Hypothalamus (tissue), 51 donors: ENCODE measurements around the gene TNRC6B.
"Not testable (repeated sequence)": the region's sequence is repeated elsewhere in the genome, so short reads cannot be mapped to it uniquely, and the experiment has no call there.

Source experiments
- DNase-seq, 51 donors: peaks; one replicate each; lab custom pipeline; 2025; lab: John Stamatoyannopoulos, UW

The TNRC6B gene

DNA sequence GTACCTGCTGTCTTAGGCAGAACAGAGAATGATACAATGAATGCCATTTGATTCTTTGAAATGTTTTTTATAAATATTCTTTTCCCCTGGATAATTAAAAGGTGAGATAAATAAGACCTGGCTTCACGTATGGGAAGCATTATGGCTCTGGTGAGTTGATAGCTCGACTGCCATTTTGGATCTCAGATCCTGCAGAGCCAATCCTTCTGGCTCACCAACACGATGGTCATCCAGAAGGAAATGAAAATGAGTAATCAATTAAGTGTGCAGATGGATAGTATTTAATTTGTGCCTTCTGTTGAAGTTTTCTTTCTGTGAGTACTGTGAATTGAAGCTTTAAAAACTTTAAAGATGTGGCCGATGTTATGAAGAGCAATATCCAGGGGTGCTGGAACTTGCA is 2.7 kb downstream of the TNRC6B start:
- no peak for DNase-seq

DNA sequence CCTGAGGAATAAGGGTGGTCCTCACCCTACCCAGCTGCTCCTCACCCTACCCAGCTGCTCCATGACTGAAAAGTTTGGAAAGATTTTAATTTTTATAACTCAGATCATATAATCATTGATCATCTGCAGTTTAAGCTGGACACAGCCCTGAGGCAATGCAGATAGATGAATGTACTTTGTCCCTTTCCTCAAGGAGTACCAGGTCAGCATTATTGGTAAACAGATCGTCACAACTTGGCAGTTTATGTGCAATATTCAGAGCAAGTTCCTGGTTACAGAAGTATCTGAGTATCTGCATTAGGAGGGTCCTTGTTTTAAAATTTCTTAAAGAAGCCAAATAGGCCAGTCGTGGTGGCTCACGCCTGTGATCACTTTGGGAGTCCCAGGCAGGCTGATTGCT is 3.6 kb downstream of the TNRC6B start:
- no peak for DNase-seq

DNA sequence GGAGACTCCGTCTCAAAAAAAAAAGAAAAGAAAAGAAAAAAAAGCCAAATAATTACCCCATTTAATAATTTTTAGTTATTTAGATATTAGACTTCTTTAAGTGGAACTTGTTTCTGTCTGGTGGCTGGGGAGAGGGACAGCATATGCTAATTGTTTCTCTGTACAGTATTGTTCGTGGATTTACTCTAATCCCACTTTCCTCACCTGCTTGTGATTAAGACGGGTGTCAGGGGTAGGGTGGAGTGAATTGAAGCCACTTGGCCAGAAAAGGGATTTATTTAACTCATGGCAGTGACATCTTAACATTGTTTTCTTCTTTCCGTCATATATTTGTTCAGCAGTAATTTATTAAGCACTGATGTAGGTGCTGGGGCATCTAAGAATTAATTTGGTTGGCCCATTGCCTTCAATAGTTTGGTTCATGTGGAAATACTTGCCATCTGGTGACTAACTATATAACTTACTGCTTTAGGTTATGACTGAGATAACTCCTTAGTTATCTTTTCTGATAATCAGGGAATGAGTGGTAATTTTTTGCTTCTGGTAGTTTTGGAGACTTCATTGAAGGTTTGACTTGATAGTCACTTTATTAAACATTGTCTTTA is 4.6 kb downstream of the TNRC6B start:
- DNase-seq, result no peak

DNA sequence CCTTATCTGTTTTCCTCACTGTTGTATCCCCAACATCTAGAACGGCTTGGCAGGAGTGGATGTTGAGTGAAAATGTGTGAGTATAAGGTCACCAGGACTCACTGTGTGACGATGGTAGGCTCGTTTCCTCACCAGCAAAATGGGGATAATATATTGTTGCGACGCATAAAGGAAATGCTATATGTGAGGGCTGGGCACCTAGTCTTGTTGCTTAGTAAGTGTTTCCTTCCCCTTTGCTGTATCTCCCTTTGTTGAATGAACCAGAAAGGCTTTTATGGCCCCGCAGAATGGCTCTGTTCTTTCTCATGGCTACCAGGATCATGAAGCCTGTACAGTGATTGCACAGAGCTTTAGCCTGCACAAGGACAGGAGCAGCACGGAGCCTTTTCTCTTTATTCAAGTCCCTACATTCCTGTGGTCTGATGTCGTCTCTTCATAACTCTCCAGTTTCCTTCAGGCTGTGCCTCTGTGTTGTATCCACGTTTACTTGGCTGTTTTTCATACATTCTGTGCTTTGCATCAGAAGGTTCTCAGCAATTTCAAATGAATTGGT is 5.4 kb downstream of the TNRC6B start:
- no peak for DNase-seq

DNA sequence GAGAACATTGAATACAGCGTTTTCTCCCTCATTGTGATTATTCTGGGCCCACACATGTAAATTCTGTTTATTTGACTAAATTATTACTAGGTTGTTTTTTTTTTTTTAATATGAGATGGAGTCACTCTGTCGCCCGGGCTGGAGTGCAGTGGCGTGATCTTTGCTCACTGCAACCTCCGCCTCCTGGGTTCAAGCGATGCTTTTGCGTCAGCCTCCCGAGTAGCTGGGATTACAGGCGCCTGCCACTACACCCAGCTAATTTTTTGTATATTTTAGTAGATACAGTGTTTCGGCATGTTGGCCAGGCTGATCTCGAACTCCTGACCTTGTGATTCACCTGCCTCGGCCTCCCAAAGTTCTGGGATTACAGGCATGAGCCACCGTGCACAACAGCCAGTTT is 5.9 kb downstream of the TNRC6B start:
- DNase-seq, result not testable (repeated sequence)

DNA sequence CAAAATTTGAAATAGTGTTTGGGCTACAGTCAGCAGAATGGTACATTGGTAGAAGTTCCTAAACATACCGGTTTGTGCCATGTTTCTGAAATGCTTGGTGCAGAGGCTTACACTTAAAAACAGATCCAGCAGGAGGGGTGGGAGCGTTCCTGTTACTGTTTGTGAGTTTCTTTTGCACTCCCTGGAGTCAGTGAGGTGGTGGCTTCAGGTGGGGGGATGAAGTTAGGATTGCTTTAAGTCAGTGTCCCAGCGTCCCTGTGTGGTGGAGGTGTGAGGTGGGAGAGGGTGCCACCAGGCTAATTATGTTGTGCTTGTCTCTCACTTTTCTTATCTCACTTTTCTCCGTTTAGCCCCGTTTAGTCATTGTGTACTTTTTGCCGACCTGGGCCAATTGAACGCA is 9.7 kb downstream of the TNRC6B start:
- DNase-seq, result no peak

DNA sequence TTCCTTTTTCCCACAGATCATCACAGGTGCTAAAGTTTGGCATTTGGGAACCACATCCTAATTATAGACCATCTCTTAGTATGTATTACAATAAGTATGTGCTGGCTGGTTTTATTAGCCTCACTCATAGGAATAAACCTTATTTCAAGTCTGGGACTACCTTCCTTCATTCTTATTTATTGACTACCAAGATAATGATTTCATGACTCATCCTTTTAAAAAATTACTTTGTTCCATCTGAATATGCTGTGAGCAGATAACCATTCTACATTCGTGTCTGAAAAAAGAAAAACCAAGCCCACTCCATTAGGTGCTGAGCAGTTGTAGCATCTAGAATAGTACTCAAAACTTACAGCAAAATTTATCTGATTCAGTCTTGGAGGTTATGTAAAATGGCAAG is 12.3 kb downstream of the TNRC6B start:
- DNase-seq, result peak in 1 of 51 donors; percentile 10

DNA sequence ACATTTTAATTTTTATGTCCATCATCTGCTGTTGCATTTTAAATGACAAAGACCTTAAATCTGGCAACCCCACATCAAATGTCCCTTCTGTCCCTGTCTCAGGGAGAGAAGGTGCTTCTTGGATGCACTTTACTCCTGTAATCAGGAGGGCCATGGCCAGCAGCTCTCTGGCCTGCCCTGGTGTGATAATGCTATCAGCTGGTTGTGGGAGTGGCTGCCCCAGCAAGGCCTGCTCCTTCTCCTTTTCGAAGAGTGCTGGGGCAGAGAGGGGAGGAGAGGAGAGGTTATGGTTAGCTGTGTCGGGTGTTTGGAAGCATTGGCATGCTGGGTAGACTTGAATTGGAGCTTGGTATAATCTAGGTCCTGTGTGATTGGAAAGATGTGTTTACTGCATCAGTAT is 12.8 kb downstream of the TNRC6B start:
- no peak for DNase-seq

DNA sequence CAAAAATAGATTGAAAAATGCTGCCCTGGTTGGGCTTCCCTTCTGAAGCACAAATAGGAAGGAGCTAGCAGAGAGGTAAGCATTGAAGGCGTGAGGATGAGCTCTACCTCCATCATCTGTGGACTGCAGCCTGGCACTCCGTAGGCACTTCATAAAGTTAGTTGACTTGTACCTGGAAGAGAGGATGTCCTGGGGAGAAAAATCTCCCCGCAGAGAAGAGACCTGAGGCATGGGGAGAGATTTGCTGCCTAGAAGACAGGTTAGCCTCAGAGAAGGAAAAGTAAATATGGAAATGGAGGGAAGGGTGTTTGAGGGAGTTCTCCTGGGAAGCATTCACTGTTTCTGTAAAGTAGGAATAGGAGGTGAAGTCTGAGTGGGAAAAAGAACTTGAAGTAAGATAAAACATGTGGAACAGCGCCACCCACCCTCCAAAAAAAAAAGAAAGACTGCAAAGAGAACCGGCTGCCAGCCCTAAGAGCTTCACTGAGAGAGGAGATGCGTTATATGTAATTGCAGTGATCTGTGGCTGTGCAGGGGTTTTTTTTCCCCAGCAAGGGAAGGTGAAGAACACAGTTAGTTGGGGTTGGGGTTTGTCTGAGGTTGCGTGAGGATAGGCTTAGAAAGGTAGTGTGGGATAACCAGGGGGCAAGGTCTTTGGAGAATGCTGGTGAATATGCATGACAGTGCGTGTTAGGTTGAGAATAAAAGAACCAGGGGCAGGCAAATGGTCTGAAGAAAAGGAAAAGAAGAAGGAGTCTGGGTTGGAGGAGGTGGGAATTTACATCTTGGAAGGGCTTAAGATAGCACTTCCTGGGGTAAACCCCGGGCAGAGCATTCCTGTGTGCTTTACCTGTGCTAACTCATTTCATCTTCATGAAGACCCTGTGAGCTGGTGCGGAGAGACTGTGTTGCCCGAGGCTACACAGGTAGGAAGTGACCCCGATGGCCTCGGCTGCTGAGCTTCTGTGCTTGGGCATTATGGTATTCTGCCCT is 16.0 kb downstream of the TNRC6B start:
- peak in 3 of 51 donors; percentile 21 to 60 (median 29) for DNase-seq

DNA sequence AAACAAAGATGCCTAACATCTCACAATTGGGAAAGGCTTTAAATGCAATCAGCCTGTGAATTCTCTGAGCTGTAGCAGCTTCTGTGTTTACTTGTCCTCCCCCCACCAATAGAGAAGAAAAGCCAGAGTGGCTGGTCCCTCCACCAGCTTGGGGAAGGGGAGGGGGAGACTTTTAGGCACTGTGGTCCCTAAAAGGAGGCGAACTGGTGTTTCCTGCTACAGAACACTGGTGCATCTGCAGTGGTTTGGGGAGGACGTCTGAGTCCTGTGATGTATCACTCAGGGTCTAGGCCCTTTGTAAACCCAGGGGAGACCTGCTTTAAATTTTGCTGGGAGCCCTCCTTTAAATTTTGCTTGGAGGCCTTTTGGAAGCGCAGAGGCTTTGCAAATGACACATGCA is 16.9 kb downstream of the TNRC6B start:
- no peak for DNase-seq

DNA sequence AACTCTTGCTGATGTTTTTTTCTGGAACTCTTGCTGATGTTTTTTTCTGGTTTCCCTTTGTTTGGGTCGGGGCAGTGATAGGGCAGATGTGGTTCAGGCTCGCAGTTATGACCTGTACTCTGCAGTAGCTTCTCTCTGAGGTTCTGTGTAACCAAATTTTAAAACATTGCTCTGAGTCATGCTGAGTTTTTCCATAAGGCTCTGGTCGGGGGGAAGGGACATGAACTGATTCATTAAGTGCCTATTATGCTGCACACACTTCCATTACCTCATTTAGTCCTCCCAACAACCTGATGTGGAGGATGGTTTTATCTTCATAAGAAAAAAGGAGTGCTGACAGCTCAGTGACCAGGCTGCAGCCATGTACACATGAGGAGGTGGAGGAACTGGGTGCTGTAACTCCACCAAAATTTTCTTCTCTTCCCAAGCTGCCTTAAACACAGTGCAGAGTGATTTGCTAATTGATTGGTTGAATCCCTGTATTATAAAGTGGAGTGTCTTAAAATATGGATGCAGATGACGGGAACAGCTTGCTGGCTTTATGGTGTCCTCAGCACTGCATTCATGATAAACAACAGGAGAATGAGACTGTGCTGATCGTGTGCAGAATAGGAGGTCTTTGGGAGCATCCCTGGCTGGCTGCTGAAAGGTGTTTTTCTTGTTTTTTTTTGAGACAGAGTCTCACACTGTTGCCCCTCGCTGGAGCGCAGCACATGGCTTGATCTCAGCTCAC is 19.1 kb downstream of the TNRC6B start:
- DNase-seq, result no peak

DNA sequence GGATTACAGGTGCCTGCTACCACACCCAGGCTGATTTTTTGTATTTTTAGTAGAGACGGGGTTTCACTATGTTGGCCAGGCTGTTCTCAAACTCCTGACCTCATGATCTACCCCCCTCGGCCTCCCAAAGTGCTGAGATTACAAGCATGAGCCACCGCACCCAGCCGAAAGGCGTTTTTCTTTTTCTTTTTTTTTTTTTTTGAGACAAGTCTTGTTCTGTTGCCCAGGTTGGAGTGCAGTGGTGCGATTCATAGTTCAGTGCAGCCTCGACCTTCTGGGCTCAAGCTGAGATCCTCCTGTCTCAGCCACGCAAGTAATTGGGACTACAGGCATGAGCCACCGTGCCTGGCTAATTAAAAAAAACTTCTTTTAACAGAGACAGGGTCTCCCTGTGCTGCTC is 19.7 kb downstream of the TNRC6B start:
- DNase-seq, result not testable (repeated sequence)

DNA sequence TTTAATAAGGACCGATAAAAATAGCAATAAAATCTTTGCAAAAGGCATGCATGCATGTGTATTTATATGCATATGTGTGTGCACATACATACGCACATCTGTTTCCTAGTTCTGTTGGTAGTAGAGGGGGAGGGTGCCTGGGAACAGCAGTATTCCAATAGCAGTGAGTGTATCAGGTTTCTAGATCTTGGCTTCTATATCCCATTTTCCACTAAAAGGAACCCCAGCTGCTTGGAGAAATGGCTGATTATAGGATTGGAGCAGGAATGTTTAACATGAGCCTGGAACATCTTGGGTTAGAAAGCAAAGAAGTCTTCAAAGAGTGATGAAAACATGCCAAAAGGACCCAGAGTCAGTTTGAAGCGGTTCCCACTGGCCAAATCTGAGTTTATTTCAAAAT is 21.0 kb downstream of the TNRC6B start:
- DNase-seq, result no peak

DNA sequence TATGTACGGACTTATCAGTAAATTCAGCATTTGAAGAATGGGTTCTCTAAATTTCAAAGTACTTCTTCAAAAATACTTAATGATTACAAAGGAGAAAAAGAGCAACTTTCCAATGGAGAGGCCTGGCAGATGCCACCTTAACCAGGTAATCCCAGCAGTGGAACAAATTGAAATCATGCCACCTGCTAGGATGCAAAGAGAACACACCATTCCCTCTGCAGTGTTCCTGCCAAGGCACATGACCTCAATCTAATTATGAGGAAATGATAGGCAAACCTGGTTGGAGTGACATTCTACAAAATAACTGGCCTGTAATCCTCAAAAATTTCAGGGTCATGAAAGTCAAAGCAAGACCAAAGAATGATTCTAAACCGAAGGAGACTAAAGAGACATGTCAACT is 21.5 kb downstream of the TNRC6B start:
- DNase-seq, result no peak

DNA sequence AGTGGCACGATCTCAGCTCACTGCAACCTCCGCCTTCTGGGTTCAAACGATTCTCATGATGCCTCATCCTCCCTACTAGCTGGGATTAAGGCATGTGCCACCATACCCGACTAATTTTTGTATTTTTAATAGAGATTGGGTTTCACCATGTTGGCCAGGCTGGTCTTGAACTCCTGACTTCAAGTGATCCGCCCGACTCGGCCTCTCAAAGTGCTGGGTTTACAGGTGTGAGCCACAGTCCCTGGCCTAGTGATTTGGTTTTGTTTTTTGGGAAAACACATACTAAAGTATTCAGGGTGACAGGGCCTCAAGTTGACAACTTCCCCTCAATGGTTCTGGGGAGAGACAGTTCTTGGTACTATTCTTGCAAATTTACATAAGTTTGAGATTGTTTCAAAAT is 22.1 kb downstream of the TNRC6B start:
- DNase-seq, result no peak

DNA sequence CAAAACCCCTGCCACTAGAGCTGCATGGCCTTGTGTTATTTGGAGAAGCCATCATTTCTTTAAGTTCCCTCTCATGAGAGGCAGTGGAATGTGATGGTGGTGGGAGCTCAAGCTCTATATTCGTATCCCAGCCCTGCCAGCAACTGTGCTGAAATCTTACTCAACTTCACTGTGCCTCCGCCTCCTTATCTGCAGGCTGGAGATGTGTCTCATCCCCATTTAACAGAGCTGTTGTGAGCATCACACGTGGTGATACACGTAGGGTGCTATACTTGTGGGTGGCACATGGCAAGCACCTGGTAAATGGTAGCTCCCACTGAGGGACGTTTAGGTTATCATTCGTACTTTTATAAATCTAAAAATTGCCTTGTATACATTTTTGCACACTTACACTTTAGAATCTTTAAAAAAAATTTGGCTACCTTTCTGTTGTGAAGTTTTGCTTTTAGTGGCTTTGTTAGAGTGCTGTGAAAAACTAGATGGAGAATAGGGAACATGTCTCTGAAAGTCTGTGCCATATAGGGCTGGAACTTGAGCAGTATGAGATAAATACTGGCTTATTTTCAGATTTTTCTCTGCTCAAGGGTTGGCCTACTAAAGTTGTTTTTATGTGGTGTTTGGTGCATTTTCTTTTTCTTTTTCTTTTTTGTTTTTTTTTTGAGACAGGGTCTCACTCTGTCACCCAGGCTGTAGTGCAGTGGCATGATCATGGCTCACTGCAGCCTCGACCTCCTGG is 23.2 kb downstream of the TNRC6B start:
- DNase-seq, result peak in 2 of 51 donors; percentile 24 to 56

DNA sequence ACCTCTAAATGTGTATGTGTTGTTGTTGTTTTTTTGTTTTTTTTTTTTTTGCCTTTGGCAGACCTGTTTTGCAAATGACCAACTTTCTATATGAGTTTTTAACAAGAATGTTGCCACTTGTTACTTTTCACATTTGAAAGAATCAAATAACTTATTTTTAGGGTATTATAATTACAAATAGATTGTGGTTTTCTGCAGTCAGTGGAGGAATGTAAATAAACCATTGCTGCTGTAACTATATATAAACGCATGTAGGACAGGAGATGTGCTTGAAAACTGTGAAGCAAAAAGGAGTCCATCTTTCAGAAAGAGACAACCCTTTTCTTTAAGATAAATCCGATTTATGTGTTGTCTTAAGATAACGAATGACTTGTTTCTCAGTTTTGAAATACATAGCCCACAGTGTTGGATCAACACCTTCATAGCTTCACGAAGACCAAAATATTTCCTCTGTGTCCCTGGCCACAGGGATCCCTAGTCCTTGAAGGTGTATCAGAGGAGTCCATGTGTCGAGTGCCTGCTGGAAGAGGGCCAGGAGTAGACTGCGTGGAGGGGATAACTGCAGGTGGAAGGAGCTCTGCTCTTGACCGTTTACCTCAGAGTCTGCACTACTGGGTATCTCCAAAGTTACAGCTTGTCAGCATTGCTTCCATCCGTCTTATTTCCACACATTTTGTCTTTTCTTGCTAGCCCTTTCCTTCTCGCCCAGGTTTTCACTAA is 24.7 kb downstream of the TNRC6B start:
- DNase-seq, result no peak

DNA sequence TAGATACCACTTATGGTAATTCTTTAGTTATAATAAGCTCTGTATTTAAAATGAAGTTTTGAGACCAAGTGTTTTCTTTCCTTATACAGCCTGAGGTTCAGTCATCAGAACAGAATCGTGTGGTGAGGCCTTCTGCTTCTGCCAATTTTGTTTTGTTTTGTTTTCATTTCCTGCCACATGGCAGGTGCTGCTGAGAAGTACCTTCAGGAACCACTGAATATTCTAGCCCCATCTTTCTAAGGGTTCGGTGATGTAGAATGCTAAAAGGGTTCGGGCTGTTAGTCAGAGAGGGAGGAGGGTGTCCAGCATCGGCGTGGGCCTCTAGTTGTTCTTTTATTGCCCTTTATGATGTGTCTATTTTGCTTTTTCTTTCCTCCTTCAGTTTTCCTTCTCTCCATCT is 25.8 kb downstream of the TNRC6B start:
- DNase-seq, result no peak

DNA sequence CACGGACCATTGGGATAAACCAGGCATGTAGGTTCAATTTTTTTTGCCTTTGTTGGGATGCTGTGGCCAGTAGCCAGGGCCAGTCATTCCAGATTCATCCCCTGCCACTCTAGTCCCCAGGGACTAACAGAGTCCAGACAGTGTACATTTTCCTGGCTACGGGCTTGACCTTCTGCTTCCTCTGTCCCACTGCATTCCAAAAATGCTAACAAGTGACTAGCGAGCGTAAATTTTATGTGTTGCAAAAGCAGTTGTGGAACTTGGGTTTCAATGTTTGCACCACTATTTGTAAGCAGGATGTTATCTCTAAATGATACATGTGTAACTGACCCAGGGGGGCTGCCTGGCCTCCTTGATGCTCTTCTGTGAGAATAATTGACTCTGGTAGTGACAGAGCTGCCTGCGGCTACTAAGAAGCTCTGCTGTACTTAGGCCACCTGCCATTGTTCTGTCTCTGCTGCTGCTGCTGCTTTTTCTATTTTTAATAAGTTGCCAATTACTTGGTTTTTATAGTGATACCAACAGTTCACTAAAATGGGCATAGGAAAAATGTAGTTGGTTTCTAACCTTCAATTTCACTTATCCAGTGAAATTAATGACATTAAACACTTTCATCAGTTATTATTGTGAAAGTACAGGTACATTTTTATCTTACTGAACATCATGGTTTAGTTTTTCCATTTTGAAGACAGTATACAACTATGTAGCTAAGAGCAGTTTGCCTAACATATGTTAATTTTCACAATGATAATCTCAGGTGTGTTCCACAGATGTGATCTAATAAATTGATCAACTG is 26.8 kb downstream of the TNRC6B start:
- DNase-seq, result no peak
